Measurements from ENCODE around the gene FAM222A.

The FAM222A gene

GRCh38 chr12:109785854-109786253, 72.2 kb downstream of the FAM222A start:
- no peak for TF ChIP-seq CTCF (IDR thresholded peaks at IDR 0.05; ENCODE audit: low read depth, low read length, missing control alignments)
- DNase-seq (ENCODE audit: low read depth): no peak

DNA sequence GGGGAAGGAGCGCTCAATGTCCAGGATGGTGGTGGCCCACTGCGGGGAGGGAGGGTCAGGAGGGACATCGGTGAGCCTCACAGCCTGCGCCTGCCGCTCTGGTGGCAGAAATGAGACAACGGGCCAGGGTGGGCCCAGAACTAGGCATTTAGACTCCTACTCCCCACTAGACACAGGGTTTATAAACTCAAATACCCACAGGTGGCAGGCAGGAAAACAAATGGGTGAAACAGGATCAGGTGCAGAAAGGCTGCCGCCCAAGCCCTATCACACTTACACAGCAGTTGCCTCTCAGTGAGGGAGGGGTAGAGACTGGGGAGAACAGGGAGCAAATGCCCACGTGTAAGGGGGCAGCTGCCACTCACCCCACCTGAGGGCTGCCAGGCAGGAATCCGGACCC, 73.2 kb downstream of the FAM222A start:
- no peak overlapping the region for H3K4me3 ChIP-seq (ENCODE audit: low read depth, low read length)
- no peak for DNase-seq (ENCODE audit: low read depth)
- TF ChIP-seq CTCF (IDR thresholded peaks at IDR 0.05; ENCODE audit: low read depth, low read length, missing control alignments): no peak

More at GRCh38 chr12:109785854-109786253, 72.2 kb downstream of the FAM222A start:
- no peak overlapping the region for H3K4me3 ChIP-seq (ENCODE audit: low read depth, low read length)

GRCh38 chr12:109789526-109790048, 76.0 kb downstream of the FAM222A start:
- no peak overlapping the region for H3K4me3 ChIP-seq (ENCODE audit: low read depth, low read length)
- no peak for DNase-seq (ENCODE audit: low read depth)
- no peak for TF ChIP-seq CTCF (IDR thresholded peaks at IDR 0.05; ENCODE audit: low read depth, low read length, missing control alignments)

DNA sequence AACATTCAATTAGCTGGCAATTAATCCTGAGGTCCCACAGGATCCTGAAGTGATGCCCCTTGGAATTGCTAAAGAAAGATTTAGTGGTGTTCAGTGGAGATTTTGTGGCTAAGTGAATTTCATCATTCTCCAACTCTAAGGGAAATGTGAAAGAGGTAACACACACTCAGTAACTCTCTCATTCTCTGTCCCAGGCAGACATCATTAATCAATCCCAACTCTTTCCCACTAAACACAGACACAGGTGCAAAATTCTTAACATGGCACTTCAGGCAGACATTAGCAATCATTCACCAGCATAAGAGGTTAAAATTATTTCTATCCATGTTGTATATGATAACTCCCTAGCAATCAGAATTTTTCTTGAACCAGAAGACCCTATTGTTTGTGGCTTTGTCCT, 79.4 kb downstream of the FAM222A start:
- no peak overlapping the region for H3K4me3 ChIP-seq (ENCODE audit: low read depth, low read length)
- no peak for TF ChIP-seq CTCF (IDR thresholded peaks at IDR 0.05; ENCODE audit: low read depth, low read length, missing control alignments)
- DNase-seq (ENCODE audit: low read depth): no peak

- no peak for TF ChIP-seq CTCF (IDR thresholded peaks at IDR 0.05; ENCODE audit: low read depth, low read length, missing control alignments)
- H3K4me3 ChIP-seq (ENCODE audit: low read depth, low read length): no peak overlapping the region
- no peak for DNase-seq (ENCODE audit: low read depth)
These were observed 79.8 kb downstream of the FAM222A start for GRCh38 chr12:109793411-109793810.

GRCh38 chr12:109793826-109794501, 80.3 kb downstream of the FAM222A start:
- TF ChIP-seq CTCF (IDR thresholded peaks at IDR 0.05; ENCODE audit: low read depth, low read length, missing control alignments): no peak
- no peak for DNase-seq (ENCODE audit: low read depth)
- no peak overlapping the region for H3K4me3 ChIP-seq (ENCODE audit: low read depth, low read length)

- TF ChIP-seq CTCF (IDR thresholded peaks at IDR 0.05; ENCODE audit: low read depth, low read length, missing control alignments): no peak
- H3K4me3 ChIP-seq (ENCODE audit: low read depth, low read length): no peak overlapping the region
- no peak for DNase-seq (ENCODE audit: low read depth)
These were observed 81.4 kb downstream of the FAM222A start for GRCh38 chr12:109795023-109795422.
